ENCODE measurements around the gene KRT72. TPM values are rescaled to one million over a fixed set of nuclear protein-coding genes. Genes with fewer than 3 reads are reported as not detected.
A peak's percentile ranks its signal among the peaks of the same experiment; 100 is the strongest.

Gene KRT72
- total RNA-seq, 4 donors from 2014 or later, result not detected

DNA sequence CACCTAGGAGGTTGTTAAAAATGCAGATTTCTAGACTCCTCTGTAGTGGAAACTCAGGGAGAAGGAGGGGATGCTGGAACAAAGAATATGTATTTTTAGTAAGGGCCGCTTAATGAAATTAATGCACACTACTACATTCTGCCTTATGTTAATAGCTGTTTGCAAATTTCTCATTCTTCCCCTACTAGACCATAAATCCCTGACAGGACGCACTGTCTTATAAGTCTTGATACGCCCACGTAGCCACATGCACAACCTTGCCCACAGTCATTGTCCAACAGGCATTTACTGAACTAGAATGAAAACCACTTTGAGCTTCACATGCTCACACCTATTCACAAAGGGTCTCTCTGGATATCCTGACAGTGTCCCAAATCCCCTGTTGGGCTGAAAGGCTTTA lies 40.2 kb upstream of the KRT72 start:
- Histone ChIP-seq H3K36me3 (no peaks in the 10 kb centered on the region), H3K4me1 (no peaks in the 10 kb centered on the region), H3K27me3 (no peaks in the 10 kb centered on the region), H3K27ac (no peak overlapping the region), H3K9me3 (no peaks in the 10 kb centered on the region), H3K4me3 (replicated peaks in 1 of 3) (no peak overlapping the region)
- intact Hi-C loops (cut with DNase I), result no loop called here
- 67 to 78% methylated on average over 4 of the region's 4 CpGs for WGBS, 2 donors
- no peak for DNase-seq
- no peak for TF ChIP-seq POLR2A (IDR thresholded peaks at IDR 0.05)
- TF ChIP-seq CTCF (IDR thresholded peaks at IDR 0.05), result no peak

DNA sequence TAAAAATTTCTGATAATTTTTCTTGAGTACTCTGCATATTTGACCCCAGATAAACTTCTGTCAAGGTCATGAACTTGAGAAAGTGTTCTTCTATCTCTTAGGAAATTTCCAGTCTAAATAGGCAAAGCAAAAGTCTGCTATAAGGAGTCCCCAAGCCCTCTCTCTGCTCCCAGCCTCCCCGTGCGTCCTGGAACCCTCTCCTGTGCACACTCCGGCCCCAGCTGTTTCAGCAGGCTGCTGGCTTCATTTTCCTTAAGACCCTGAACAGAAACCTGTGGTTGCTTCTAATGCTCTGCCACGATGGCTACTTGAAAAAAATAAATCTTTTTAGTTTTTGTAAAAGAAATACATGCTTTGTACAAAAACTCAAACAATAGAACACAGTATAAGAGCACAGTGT lies 36.0 kb upstream of the KRT72 start:
- intact Hi-C loops (cut with DNase I), result no loop called here
- Histone ChIP-seq H3K4me1 (no peaks in the 10 kb centered on the region), H3K4me3 (replicated peaks in 1 of 3) (no peak overlapping the region), H3K9me3 (no peaks in the 10 kb centered on the region), H3K36me3 (no peaks in the 10 kb centered on the region), H3K27me3 (no peaks in the 10 kb centered on the region), H3K27ac (no peak overlapping the region)
- 81 to 86% methylated on average over 4 of the region's 4 CpGs for WGBS, 2 donors
- DNase-seq, result no peak
- TF ChIP-seq CTCF (IDR thresholded peaks at IDR 0.05), result no peak
- TF ChIP-seq POLR2A (IDR thresholded peaks at IDR 0.05), result no peak

- Histone ChIP-seq H3K36me3 (no peaks in the 10 kb centered on the region), H3K27ac (no peak overlapping the region), H3K4me3 (replicated peaks in 1 of 3) (no peak overlapping the region), H3K4me1 (no peaks in the 10 kb centered on the region), H3K9me3 (no peaks in the 10 kb centered on the region), H3K27me3 (no peaks in the 10 kb centered on the region)
- TF ChIP-seq POLR2A (IDR thresholded peaks at IDR 0.05) (no peak), CTCF (IDR thresholded peaks at IDR 0.05) (no peak)
- intact Hi-C loops (cut with DNase I), result no loop called here
- no peak for DNase-seq
- WGBS, 2 donors, result 74 to 86% methylated on average over 5 of the region's 5 CpGs
These were observed 35.5 kb upstream of the KRT72 start for GRCh38 chr12:52636592-52637258.

- intact Hi-C loops (cut with DNase I), result no loop called here
- 83 to 92% methylated on average over 6 of the region's 6 CpGs for WGBS, 2 donors
- Histone ChIP-seq H3K4me3 (replicated peaks in 1 of 3) (no peak overlapping the region), H3K9me3 (no peaks in the 10 kb centered on the region), H3K27me3 (no peaks in the 10 kb centered on the region), H3K4me1 (no peaks in the 10 kb centered on the region), H3K27ac (no peak overlapping the region), H3K36me3 (no peaks in the 10 kb centered on the region)
- TF ChIP-seq CTCF (IDR thresholded peaks at IDR 0.05) (no peak), POLR2A (IDR thresholded peaks at IDR 0.05) (no peak)
- no peak for DNase-seq
These were observed 34.9 kb upstream of the KRT72 start for GRCh38 chr12:52636189-52636588.

DNA sequence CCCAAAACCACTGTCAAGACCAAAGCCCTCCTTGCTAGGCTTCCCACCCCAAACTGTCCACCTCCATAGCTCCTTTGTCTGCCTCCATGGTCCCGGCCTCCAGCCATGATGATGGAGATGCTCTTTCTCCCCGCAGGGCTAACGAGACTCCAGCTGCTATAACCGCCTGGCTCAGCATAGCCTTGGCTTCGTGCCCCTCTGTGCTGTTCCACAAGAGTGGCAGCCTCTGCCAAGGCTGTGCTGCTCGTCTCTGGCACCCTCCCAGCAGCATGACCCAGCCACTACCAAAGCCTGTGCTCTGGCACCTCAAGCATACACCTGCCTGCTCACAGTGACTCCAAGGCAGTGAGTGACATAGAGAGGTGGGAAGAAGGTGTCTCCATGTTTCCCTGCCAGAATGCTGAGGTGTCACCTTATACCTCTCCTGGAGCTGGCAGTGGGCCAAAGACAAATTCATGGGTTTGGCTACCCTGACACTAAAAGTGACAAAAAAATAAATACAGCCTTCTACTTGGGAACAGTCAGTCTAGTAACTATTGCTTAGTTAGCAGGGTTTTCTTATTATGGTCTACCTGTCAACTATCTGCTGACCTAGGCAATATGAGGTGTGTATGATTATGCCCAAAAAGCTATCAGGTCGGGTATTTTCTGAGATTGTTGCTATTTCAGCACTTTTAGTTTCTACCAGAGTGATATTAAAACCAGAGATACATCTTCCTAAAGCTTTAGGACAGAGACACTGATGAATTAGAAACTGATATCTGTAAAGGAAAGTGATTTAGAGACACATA lies 33.2 kb upstream of the KRT72 start:
- WGBS, 2 donors, result 42 to 43% methylated on average over 5 to 6 of the region's 7 CpGs
- intact Hi-C loops (cut with DNase I), result no loop called here
- DNase-seq, result peak; percentile 96 to 97
- Histone ChIP-seq H3K27ac (no peak overlapping the region), H3K4me3 (replicated peaks in 1 of 3) (no peak overlapping the region), H3K27me3 (no peaks in the 10 kb centered on the region), H3K36me3 (no peaks in the 10 kb centered on the region), H3K4me1 (no peaks in the 10 kb centered on the region), H3K9me3 (no peaks in the 10 kb centered on the region)
- TF ChIP-seq CTCF (IDR thresholded peaks at IDR 0.05) (no peak), POLR2A (IDR thresholded peaks at IDR 0.05) (no peak)
